T-cell (primary cell): ENCODE data around the gene PARP3. TPM values are rescaled to one million over a fixed set of nuclear protein-coding genes. Genes with fewer than 3 reads are reported as not detected.

Experiments
- ATAC-seq, 4 experiments: fragments of 200-7000 bp in 3 of 4; fragments of 150-1000 bp in 1 of 4; cut with Tn5 transposase; replicated peaks in 1 of 4; 1 replicate in 3 of 4; 2 replicates in 1 of 4; pipeline ENCODE4 v1.10.0; 2021; ENCODE audit warnings: moderate library complexity in 3 of 4, mild to moderate bottlenecking in 2 of 4, moderate number of reproducible peaks in 1 of 4
- CTCF ChIA-PET, 2 donors: fragments of 300-600 bp; sonication (Branson Sonifier 250); formaldehyde crosslinking; loops; one replicate each; lab custom pipeline; 2022; ENCODE audit warnings: antibody characterized with exemption in 2 of 2; lab: Charles Lee
- POLR2A ChIA-PET, 2 donors: fragments of 300-600 bp; sonication (Branson Sonifier 250); formaldehyde crosslinking; loops; one replicate each; lab custom pipeline; 2022; ENCODE audit warnings: antibody characterized with exemption in 2 of 2; lab: Charles Lee
- DNase-seq, 35 experiments: peaks; one replicate each; pipeline versions ENCODE4 v3.0.0 to v3.0.0-alpha.2; 2013 to 2023
- H3K27ac ChIP-seq: one replicate; pipeline ENCODE4 v1.5.1; 2013; ENCODE audit warnings: low read length
- H3K27me3 ChIP-seq, 2 experiments: replicated peaks in 1 of 2; 1 replicate in 1 of 2; 2 replicates in 1 of 2; pipeline versions ENCODE4 v1.6.1 to v1.7.0; 2013; ENCODE audit warnings: low read length in 1 of 2, mixed read lengths in 1 of 2; ENCODE audit not compliant: control insufficient read depth in 2 of 2, insufficient read depth in 2 of 2; ENCODE audit errors: extremely low read depth in 1 of 2
- H3K36me3 ChIP-seq, 2 donors: 1 replicate in 1 of 2; 2 replicates in 1 of 2; pipeline versions ENCODE4 v1.6.1 to v1.7.0; 2013; ENCODE audit warnings: low read length in 1 of 2; ENCODE audit not compliant: control insufficient read depth in 2 of 2, insufficient read depth in 1 of 2; ENCODE audit errors: extremely low read depth in 1 of 2
- H3K4me1 ChIP-seq, 2 experiments: 1 replicate in 1 of 2; 2 replicates in 1 of 2; pipeline versions ENCODE4 v1.6.1 to v1.7.0; 2013; ENCODE audit warnings: low read length in 2 of 2, mixed read lengths in 1 of 2; ENCODE audit not compliant: insufficient read depth in 2 of 2, control insufficient read depth in 1 of 2; ENCODE audit errors: extremely low read depth in 1 of 2
- H3K4me3 ChIP-seq, 2 donors: 1 replicate in 1 of 2; 2 replicates in 1 of 2; pipeline versions ENCODE4 v1.5.1 to v1.7.0; 2013; ENCODE audit warnings: mild to moderate bottlenecking in 2 of 2, low read length in 1 of 2, moderate library complexity in 1 of 2; ENCODE audit not compliant: control insufficient read depth in 1 of 2; ENCODE audit errors: extremely low read depth in 1 of 2
- H3K9me3 ChIP-seq: 2 replicates; pipeline ENCODE4 v1.7.0; 2013
- H3K27ac Mint-ChIP-seq, 2 donors: one replicate each; pipeline ENCODE4 v1.8.0; 2020 to 2021; ENCODE audit warnings: mild to moderate bottlenecking in 2 of 2, mixed read lengths in 2 of 2
- H3K27me3 Mint-ChIP-seq, 2 donors: one replicate each; pipeline ENCODE4 v1.8.0; 2021 to 2022; ENCODE audit warnings: mixed read lengths in 2 of 2
- H3K36me3 Mint-ChIP-seq: one replicate; pipeline ENCODE4 v1.8.0; 2021; ENCODE audit warnings: mixed read lengths
- H3K4me1 Mint-ChIP-seq, 3 donors: one replicate each; pipeline ENCODE4 v1.8.0; 2020 to 2022; ENCODE audit warnings: mixed read lengths in 3 of 3, mild to moderate bottlenecking in 1 of 3
- H3K4me3 Mint-ChIP-seq, 3 donors: one replicate each; pipeline ENCODE4 v1.8.0; 2020 to 2022; ENCODE audit warnings: mild to moderate bottlenecking in 3 of 3, mixed read lengths in 3 of 3, moderate library complexity in 3 of 3
- H3K9me3 Mint-ChIP-seq, 3 donors: one replicate each; pipeline ENCODE4 v1.8.0; 2020 to 2022; ENCODE audit warnings: mixed read lengths in 3 of 3
- WGBS: methylation state at CpG from one replicate; pipeline ENCODE4 v1.1.5; 2013; ENCODE audit warnings: missing lambda C conversion rate; ENCODE audit not compliant: insufficient coverage; 5-methylcytosine and 5-hydroxymethylcytosine counted together
- total RNA-seq, 35 experiments: library from RNA in 6 of 35; stranded (reverse) in 6 of 35; fragments of 120-200 nt in 1 of 35; gene quantifications; one replicate each; pipeline versions ENCODE4 v1.2.1 to v1.2.4 and lab custom pipeline; 2013 to 2026

PARP3 gene
- total RNA-seq, 5 donors from 2014 or later (not counting 1 experiment from before 2014, with no cell fraction given), result 8.7 to 16.3 (median 12.4) TPM

DNA sequence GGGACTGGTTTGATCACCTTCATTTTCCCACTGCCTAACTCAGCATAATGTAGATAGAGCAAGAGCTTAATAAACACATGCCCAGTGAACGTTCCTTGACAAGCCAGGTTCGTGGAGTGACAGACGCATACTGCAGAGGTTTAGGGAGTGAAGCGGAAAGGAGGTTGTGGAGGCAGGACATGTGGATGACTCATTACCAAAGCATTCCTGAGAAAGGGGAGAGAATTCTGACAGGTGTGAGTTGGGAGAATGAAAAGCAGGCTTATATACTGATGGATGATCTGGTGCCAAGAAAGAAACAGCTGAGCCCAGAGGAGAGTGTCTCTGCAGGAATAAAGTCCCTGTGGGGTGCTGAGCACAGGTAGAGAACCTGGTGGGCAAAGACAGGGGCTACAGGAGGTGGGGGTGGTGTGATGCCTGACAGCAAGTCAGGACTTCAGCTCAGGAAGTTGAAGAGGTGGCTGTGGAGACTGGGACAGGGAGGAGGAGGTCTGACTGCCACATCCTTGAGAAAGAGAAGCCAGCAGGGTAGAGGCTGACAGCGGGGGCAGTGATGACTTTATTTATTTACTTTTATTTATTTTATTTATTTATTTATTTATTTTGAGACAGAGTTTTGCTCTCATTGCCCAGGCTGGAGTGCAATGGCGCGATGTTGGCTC is 55.9 kb downstream of the PARP3 start:
- ChIA-PET CTCF (interaction anchor here in 1 of 2 donors (0.5 to 0.8 kb wide), 2 partner anchors 121 to 150 kb away, joined by 4 read pairs; no protein-coding TSS in a partner anchor), POLR2A (interaction anchor here in 1 of 2 donors (0.6 kb wide), 1 partner anchor 146 kb away, joined by 3 read pairs; no protein-coding TSS in a partner anchor)
- Mint-ChIP-seq H3K27me3 (no peaks in the 10 kb centered on the region), H3K4me3 (no peak overlapping the region), H3K27ac (no peak overlapping the region), H3K4me1 (peaks cover 32 to 38% (median 32%) of the 10 kb centered on the region in 3 donors), H3K9me3 (no peaks in the 10 kb centered on the region), H3K36me3 (peaks cover 14% of the 10 kb centered on the region)
- Histone ChIP-seq H3K4me3 (no peak overlapping the region), H3K9me3 (no peaks in the 10 kb centered on the region), H3K36me3 (peaks cover 2 to 14% of the 10 kb centered on the region in 2 donors), H3K27me3 (peaks cover 0 to 12% of the 10 kb centered on the region in 2 experiments), H3K4me1 (peaks cover 11 to 39% of the 10 kb centered on the region in 2 experiments), H3K27ac (no peak overlapping the region)
- DNase-seq, result no peak
- no peak for ATAC-seq
- WGBS, result 82% methylated on average over 4 of the region's 7 CpGs

Other genes starting within 250 kb of the PARP3 start
- 1 to 10 TPM; 1.5 to 6.9 (median 2.2) TPM for gene GRM2, start 235.3 kb upstream of the PARP3 start, total RNA-seq
- gene IQCF6, start 163.1 kb upstream of the PARP3 start, total RNA-seq, result not detected
- gene IQCF2, start 80.7 kb upstream of the PARP3 start, total RNA-seq, result not detected
- not detected for gene IQCF5, start 66.8 kb upstream of the PARP3 start, total RNA-seq
- gene IQCF1, start 39.0 kb upstream of the PARP3 start, total RNA-seq, result not detected
- gene RRP9, start 459 bp upstream of the PARP3 start, total RNA-seq, result 10 to 100 TPM; 11.4 to 20.5 (median 18.3) TPM
- not detected for gene GPR62, start 13.0 kb downstream of the PARP3 start, total RNA-seq
- 10 to 100 TPM; 11.7 to 33.3 (median 26.6) TPM for gene PCBP4, start 25.1 kb downstream of the PARP3 start, total RNA-seq
- 10 to 100 TPM; 55.7 to 86.4 (median 78.5) TPM for gene ABHD14B, start 31.7 kb downstream of the PARP3 start, total RNA-seq
- gene ABHD14A, start 32.7 kb downstream of the PARP3 start, total RNA-seq, result 10 to 100 TPM; 14.3 to 26.5 (median 20.8) TPM
- 10 to 100 TPM in 3 of 5 donors, 1 to 10 TPM in 2; 6.2 to 19.0 (median 13.3) TPM for gene ACY1, start 41.2 kb downstream of the PARP3 start, total RNA-seq
- gene RPL29, start 53.5 kb downstream of the PARP3 start, total RNA-seq, result 1,000 to 10,000 TPM; 1,518 to 1,711 (median 1,629) TPM
- gene DUSP7, start 114.2 kb downstream of the PARP3 start, total RNA-seq, result 10 to 100 TPM; 11.3 to 41.3 (median 39.0) TPM
- 1 to 10 TPM in 3 of 5 donors, under 1 TPM in 2; 0.91 to 1.9 (median 1.7) TPM for gene POC1A, start 212.1 kb downstream of the PARP3 start, total RNA-seq